Stimulated activated CD8-positive, alpha-beta memory T cell treated with anti-CD3 and anti-CD28 coated beads, Interleukin-7, amount 100 ng/mL, for 48 hours (primary cell): ENCODE measurements around the gene MVK.

Experiments
- DNase-seq, 2 donors: peaks; one replicate each; pipeline ENCODE4 v3.0.0-alpha.2; 2020; ENCODE audit warnings: low read depth in 1 of 2; ENCODE audit errors: extremely low read depth in 1 of 2

MVK gene

GRCh38 chr12:109563291-109564284 lies 10.0 kb upstream of the MVK start:
- DNase-seq, result no peak

GRCh38 chr12:109566424-109566823 lies 7.2 kb upstream of the MVK start:
- DNase-seq, result no peak

GRCh38 chr12:109567296-109567695 lies 6.3 kb upstream of the MVK start:
- no peak for DNase-seq

GRCh38 chr12:109567967-109568366 lies 5.6 kb upstream of the MVK start:
- DNase-seq, result no peak

GRCh38 chr12:109568486-109568885 lies 5.1 kb upstream of the MVK start:
- no peak for DNase-seq

- no peak for DNase-seq
Observed at GRCh38 chr12:109571773-109572505, 1.7 kb upstream of the MVK start.

GRCh38 chr12:109572506-109572845 lies 1.1 kb upstream of the MVK start:
- no peak for DNase-seq

GRCh38 chr12:109573914-109574244 lies 285 bp downstream of the MVK start:
- DNase-seq, result no peak

GRCh38 chr12:109575683-109576082 lies 2.1 kb downstream of the MVK start:
- DNase-seq, result no peak

- no peak for DNase-seq
Observed at GRCh38 chr12:109577311-109577710, 3.7 kb downstream of the MVK start.

- DNase-seq, result no peak
Observed at GRCh38 chr12:109578330-109578927, 4.8 kb downstream of the MVK start.

GRCh38 chr12:109579639-109580038 lies 6.0 kb downstream of the MVK start:
- no peak for DNase-seq

GRCh38 chr12:109580272-109580671 lies 6.7 kb downstream of the MVK start:
- no peak for DNase-seq

GRCh38 chr12:109580684-109581333 lies 7.2 kb downstream of the MVK start:
- no peak for DNase-seq

GRCh38 chr12:109581334-109581691 lies 7.7 kb downstream of the MVK start:
- DNase-seq, result no peak

GRCh38 chr12:109581856-109582255 lies 8.3 kb downstream of the MVK start:
- DNase-seq, result no peak

- no peak for DNase-seq
Observed at GRCh38 chr12:109582636-109583035, 9.0 kb downstream of the MVK start.

- no peak for DNase-seq
Observed at GRCh38 chr12:109583733-109584132, 10.1 kb downstream of the MVK start.

- no peak for DNase-seq
Observed at GRCh38 chr12:109586385-109587296, 13.0 kb downstream of the MVK start.

- DNase-seq, result no peak
Observed at GRCh38 chr12:109587921-109588320, 14.3 kb downstream of the MVK start.
